ENCODE measurements around the gene RAB25. TPM values are rescaled to one million over a fixed set of nuclear protein-coding genes. Genes with fewer than 3 reads are reported as not detected.

Gene RAB25
- total and polyA plus RNA-seq, 2 of the 13 experiments (the other 11 are each of a cell fraction or from before 2014, with no cell fraction given): 0.20 to 0.22 TPM

DNA sequence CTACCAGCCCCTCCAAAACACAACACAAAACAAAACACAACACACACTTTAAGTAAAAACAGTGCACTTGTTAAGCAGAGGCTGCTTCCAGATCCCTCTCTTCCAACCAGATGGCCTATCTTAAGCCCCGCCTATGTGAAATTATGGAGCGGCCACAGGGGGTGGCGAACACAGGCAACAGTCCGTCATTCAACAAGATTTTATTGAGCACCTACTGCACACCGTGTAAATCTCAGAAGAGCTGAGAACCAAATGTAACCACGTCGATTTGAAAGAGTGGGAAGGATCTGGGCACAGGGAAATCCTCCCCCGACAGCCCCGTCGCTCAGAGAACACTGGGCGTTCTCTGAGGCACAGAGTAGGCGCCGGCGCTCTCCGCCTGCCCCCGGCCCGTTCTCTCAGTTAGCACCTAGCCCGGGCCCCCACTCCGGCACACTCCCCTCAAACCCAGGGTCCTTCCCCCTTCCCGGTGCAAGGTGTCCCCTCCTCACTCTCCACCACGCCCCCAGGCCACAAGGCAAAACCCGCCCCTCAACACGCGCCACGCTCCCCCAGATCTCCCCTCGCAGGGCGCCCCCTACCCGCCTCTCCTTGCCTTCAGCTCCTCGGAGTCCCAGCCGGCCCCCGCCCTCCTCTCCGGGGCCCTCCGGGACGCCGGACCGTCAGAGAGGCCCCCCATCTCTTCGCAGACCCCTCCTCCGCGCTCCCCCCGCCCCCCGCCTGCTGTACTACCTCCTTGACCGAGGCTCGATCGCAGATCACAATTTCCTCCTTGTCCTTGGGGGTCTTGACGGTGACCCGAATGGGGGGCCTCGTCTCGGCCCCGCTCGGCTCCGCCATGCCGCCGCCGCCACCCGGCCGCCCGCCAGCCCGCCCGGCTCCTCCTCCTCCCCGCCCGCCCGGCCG is 7.8 kb upstream of the RAB25 start (continued):
- TF ChIP-seq PHF8 (CRISPR knock-in tag; IDR thresholded peaks at IDR 0.05) (peak; percentile 39; the same call in 1 of the 2 replicates), ZNF558 (CRISPR knock-in tag; IDR thresholded peaks at IDR 0.05; ENCODE audit: borderline replicate concordance) (no peak), DNMT1 (CRISPR knock-in tag; IDR thresholded peaks at IDR 0.05) (no peak), SOX5 (CRISPR knock-in tag; IDR thresholded peaks at IDR 0.05; ENCODE audit: borderline replicate concordance) (peak; percentile 14; the same call in 1 of the 2 replicates), KLF11 (CRISPR knock-in tag; IDR thresholded peaks at IDR 0.05) (0 out of 2 replicates have a peak, but pooled peaks have one; percentile 56), MTF2 (CRISPR knock-in tag; IDR thresholded peaks at IDR 0.05; ENCODE audit: borderline replicate concordance) (0 out of 2 replicates have a peak, but pooled peaks have one; percentile 31), ZNF766 (CRISPR knock-in tag; IDR thresholded peaks at IDR 0.05; ENCODE audit: borderline replicate concordance) (peak; percentile 68; the same call in 1 of the 2 replicates), FOXA3 (CRISPR knock-in tag; IDR thresholded peaks at IDR 0.05) (peak; percentile 14; the same call in 1 of the 2 replicates), FOXA1 (IDR thresholded peaks at IDR 0.05) (no peak), FOXA1 (CRISPR knock-in tag; IDR thresholded peaks at IDR 0.05) (no peak), SP1 (IDR thresholded peaks at IDR 0.05) (no peak), SP1 (CRISPR knock-in tag; IDR thresholded peaks at IDR 0.05) (peak; percentile 26), ZFP90 (CRISPR knock-in tag; IDR thresholded peaks at IDR 0.05; ENCODE audit: borderline replicate concordance) (peak; percentile 13; the same call in 1 of the 2 replicates), RXRA (CRISPR knock-in tag; IDR thresholded peaks at IDR 0.05) (peak; percentile 49; the same call in 1 of the 2 replicates)
- TF ChIP-seq, protein P1, sequence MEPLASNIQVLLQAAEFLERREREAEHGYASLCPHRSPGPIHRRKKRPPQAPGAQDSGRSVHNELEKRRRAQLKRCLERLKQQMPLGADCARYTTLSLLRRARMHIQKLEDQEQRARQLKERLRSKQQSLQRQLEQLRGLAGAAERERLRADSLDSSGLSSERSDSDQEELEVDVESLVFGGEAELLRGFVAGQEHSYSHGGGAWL (CRISPR knock-in tag; IDR thresholded peaks at IDR 0.05): 0 out of 2 replicates have a peak, but pooled peaks have one; percentile 36
- TF ChIP-seq, protein P2, sequence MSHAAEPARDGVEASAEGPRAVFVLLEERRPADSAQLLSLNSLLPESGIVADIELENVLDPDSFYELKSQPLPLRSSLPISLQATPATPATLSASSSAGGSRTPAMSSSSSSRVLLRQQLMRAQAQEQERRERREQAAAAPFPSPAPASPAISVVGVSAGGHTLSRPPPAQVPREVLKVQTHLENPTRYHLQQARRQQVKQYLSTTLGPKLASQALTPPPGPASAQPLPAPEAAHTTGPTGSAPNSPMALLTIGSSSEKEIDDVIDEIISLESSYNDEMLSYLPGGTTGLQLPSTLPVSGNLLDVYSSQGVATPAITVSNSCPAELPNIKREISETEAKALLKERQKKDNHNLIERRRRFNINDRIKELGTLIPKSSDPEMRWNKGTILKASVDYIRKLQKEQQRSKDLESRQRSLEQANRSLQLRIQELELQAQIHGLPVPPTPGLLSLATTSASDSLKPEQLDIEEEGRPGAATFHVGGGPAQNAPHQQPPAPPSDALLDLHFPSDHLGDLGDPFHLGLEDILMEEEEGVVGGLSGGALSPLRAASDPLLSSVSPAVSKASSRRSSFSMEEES (CRISPR knock-in tag; IDR thresholded peaks at IDR 0.05): no peak
- TF ChIP-seq, protein P3, sequence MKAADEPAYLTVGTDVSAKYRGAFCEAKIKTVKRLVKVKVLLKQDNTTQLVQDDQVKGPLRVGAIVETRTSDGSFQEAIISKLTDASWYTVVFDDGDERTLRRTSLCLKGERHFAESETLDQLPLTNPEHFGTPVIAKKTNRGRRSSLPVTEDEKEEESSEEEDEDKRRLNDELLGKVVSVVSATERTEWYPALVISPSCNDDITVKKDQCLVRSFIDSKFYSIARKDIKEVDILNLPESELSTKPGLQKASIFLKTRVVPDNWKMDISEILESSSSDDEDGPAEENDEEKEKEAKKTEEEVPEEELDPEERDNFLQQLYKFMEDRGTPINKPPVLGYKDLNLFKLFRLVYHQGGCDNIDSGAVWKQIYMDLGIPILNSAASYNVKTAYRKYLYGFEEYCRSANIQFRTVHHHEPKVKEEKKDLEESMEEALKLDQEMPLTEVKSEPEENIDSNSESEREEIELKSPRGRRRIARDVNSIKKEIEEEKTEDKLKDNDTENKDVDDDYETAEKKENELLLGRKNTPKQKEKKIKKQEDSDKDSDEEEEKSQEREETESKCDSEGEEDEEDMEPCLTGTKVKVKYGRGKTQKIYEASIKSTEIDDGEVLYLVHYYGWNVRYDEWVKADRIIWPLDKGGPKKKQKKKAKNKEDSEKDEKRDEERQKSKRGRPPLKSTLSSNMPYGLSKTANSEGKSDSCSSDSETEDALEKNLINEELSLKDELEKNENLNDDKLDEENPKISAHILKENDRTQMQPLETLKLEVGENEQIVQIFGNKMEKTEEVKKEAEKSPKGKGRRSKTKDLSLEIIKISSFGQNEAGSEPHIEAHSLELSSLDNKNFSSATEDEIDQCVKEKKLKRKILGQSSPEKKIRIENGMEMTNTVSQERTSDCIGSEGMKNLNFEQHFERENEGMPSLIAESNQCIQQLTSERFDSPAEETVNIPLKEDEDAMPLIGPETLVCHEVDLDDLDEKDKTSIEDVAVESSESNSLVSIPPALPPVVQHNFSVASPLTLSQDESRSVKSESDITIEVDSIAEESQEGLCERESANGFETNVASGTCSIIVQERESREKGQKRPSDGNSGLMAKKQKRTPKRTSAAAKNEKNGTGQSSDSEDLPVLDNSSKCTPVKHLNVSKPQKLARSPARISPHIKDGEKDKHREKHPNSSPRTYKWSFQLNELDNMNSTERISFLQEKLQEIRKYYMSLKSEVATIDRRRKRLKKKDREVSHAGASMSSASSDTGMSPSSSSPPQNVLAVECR (CRISPR knock-in tag; IDR thresholded peaks at IDR 0.05; ENCODE audit: borderline replicate concordance): peak; percentile 30; the same call in 1 of the 2 replicates
- TF ChIP-seq, protein P4, sequence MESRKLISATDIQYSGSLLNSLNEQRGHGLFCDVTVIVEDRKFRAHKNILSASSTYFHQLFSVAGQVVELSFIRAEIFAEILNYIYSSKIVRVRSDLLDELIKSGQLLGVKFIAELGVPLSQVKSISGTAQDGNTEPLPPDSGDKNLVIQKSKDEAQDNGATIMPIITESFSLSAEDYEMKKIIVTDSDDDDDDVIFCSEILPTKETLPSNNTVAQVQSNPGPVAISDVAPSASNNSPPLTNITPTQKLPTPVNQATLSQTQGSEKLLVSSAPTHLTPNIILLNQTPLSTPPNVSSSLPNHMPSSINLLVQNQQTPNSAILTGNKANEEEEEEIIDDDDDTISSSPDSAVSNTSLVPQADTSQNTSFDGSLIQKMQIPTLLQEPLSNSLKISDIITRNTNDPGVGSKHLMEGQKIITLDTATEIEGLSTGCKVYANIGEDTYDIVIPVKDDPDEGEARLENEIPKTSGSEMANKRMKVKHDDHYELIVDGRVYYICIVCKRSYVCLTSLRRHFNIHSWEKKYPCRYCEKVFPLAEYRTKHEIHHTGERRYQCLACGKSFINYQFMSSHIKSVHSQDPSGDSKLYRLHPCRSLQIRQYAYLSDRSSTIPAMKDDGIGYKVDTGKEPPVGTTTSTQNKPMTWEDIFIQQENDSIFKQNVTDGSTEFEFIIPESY (CRISPR knock-in tag; IDR thresholded peaks at IDR 0.05): 0 out of 2 replicates have a peak, but pooled peaks have one; percentile 15
- TF ChIP-seq, protein P5, sequence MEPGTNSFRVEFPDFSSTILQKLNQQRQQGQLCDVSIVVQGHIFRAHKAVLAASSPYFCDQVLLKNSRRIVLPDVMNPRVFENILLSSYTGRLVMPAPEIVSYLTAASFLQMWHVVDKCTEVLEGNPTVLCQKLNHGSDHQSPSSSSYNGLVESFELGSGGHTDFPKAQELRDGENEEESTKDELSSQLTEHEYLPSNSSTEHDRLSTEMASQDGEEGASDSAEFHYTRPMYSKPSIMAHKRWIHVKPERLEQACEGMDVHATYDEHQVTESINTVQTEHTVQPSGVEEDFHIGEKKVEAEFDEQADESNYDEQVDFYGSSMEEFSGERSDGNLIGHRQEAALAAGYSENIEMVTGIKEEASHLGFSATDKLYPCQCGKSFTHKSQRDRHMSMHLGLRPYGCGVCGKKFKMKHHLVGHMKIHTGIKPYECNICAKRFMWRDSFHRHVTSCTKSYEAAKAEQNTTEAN (CRISPR knock-in tag; conservative IDR thresholded peaks at IDR 0.05): 0 out of 2 replicates have a peak, but pooled peaks have one; percentile 28
